H1 (cell line): ENCODE results near the gene FARS2. TPM values are rescaled to one million over a fixed set of nuclear protein-coding genes. Genes with fewer than 3 reads are reported as not detected.

Experiments
- CTCF ChIA-PET: fragments of 300-600 bp; sonication (Branson Sonifier 250); formaldehyde crosslinking; loops from one replicate; lab custom pipeline; 2021; ENCODE audit not compliant: partially characterized antibody; lab: Charles Lee
- POLR2A ChIA-PET: fragments of 300-600 bp; sonication (Branson Sonifier 250); formaldehyde crosslinking; loops from one replicate; lab custom pipeline; 2021; ENCODE audit warnings: inconsistent platforms; ENCODE audit not compliant: partially characterized antibody; lab: Charles Lee
- DNase-seq, 2 experiments: peaks; one replicate each; pipeline versions ENCODE4 v3.0.0 to v3.0.0-alpha.2; 2010 to 2022; ENCODE audit warnings: low spot score in 2 of 2, low read depth in 1 of 2, mixed read lengths in 1 of 2
- FAIRE-seq: peaks from 2 replicates; lab custom pipeline; 2011; peaks lifted over from hg19 to GRCh38; lab: Jason Lieb, UNC
- H2AFZ ChIP-seq: 2 replicates; pipeline ENCODE4 v1.8.1; 2012; ENCODE audit warnings: low read length, inconsistent platforms
- H2AK5ac ChIP-seq: 2 replicates; pipeline ENCODE4 v1.6.1; 2013; ENCODE audit warnings: low read depth, low read length
- H2BK120ac ChIP-seq: replicated peaks from 2 replicates; pipeline ENCODE3; 2013; ENCODE audit warnings: low read depth, low read length, inconsistent platforms
- H2BK12ac ChIP-seq: 2 replicates; pipeline ENCODE4 v1.6.1; 2013; ENCODE audit warnings: low read depth, low read length
- H2BK15ac ChIP-seq: 2 replicates; pipeline ENCODE4 v1.6.1; 2013; ENCODE audit warnings: low read length
- H2BK20ac ChIP-seq: 2 replicates; pipeline ENCODE4 v1.6.1; 2013; ENCODE audit warnings: low read length
- H2BK5ac ChIP-seq: 2 replicates; pipeline ENCODE4 v1.6.1; 2013; ENCODE audit warnings: low read depth, low read length
- H3K14ac ChIP-seq: 2 replicates; pipeline ENCODE4 v1.6.1; 2013; ENCODE audit warnings: inconsistent platforms; ENCODE audit not compliant: insufficient read length
- H3K18ac ChIP-seq: 2 replicates; pipeline ENCODE4 v1.6.1; 2013; ENCODE audit warnings: low read length; ENCODE audit errors: extremely low read depth
- H3K23ac ChIP-seq: 2 replicates; pipeline ENCODE4 v1.6.1; 2013; ENCODE audit warnings: inconsistent platforms; ENCODE audit not compliant: insufficient read length
- H3K23me2 ChIP-seq: 2 replicates; pipeline ENCODE4 v1.6.1; 2013; ENCODE audit warnings: low read depth, low read length
- H3K27ac ChIP-seq: 2 replicates; pipeline ENCODE4 v1.6.1; 2011; ENCODE audit warnings: low read depth, low read length, inconsistent platforms
- H3K27me3 ChIP-seq, 4 experiments: replicated peaks in 1 of 4; 1 replicate in 1 of 4; 2 replicates in 3 of 4; pipeline versions ENCODE4 v1.6.1 to v1.8.1; 2011 to 2013; ENCODE audit warnings: low read length in 3 of 4, mild to moderate bottlenecking in 3 of 4, inconsistent platforms in 2 of 4, mixed read lengths in 2 of 4, moderate library complexity in 1 of 4; ENCODE audit not compliant: control insufficient read depth in 3 of 4, insufficient read depth in 3 of 4; ENCODE audit errors: extremely low read depth in 1 of 4
- H3K36me3 ChIP-seq, 4 experiments: 2 replicates each; pipeline versions ENCODE4 v1.6.1 to v1.8.1; 2011 to 2013; ENCODE audit warnings: mild to moderate bottlenecking in 4 of 4, low read length in 3 of 4, moderate library complexity in 2 of 4, control low read depth in 1 of 4, inconsistent platforms in 1 of 4; ENCODE audit not compliant: insufficient read depth in 4 of 4, control insufficient read depth in 2 of 4
- H3K4ac ChIP-seq: replicated peaks from 2 replicates; pipeline ENCODE3; 2013; ENCODE audit warnings: low read length, low read depth, mixed read lengths, inconsistent platforms; ENCODE audit not compliant: insufficient read length
- H3K4me1 ChIP-seq, 4 experiments: replicated peaks in 1 of 4; 1 replicate in 1 of 4; 2 replicates in 3 of 4; pipeline versions ENCODE4 v1.6.1 to v1.8.1; 2011 to 2013; ENCODE audit warnings: low read length in 3 of 4, inconsistent platforms in 2 of 4, mixed read lengths in 1 of 4; ENCODE audit not compliant: insufficient read depth in 4 of 4, control insufficient read depth in 3 of 4
- H3K4me2 ChIP-seq, 2 experiments: 2 replicates each; pipeline versions ENCODE4 v1.6.1 to v1.8.1; 2011 to 2013; ENCODE audit warnings: low read depth in 2 of 2, low read length in 2 of 2, control low read depth in 1 of 2, inconsistent platforms in 1 of 2, mild to moderate bottlenecking in 1 of 2; ENCODE audit not compliant: insufficient read depth in 1 of 2
- H3K4me3 ChIP-seq, 4 experiments: fragments of 200-600, 300-600 bp in 1 of 4; sonication (generic), shearing (Covaris generic), sonication (Bioruptor Twin) in 1 of 4; 2 replicates each; pipeline versions ENCODE4 v1.5.1 to v1.8.1; 2011 to 2016; ENCODE audit warnings: low read length in 4 of 4, low read depth in 3 of 4, control low read depth in 2 of 4, inconsistent platforms in 2 of 4, mild to moderate bottlenecking in 2 of 4, mixed read lengths in 1 of 4, moderate library complexity in 1 of 4; ENCODE audit not compliant: insufficient read depth in 2 of 4; ENCODE audit errors: extremely low read depth in 1 of 4
- H3K56ac ChIP-seq: replicated peaks from 2 replicates; pipeline ENCODE3; 2013; ENCODE audit warnings: low read depth, mild to moderate bottlenecking, mixed read lengths, low read length, inconsistent platforms; ENCODE audit not compliant: insufficient read length
- H3K79me1 ChIP-seq: 2 replicates; pipeline ENCODE4 v1.6.1; 2013; ENCODE audit warnings: low read depth, low read length, control low read depth
- H3K79me2 ChIP-seq, 2 experiments: 2 replicates each; pipeline versions ENCODE4 v1.6.1 to v1.8.1; 2012 to 2013; ENCODE audit warnings: low read length in 2 of 2, mild to moderate bottlenecking in 2 of 2, inconsistent platforms in 1 of 2; ENCODE audit not compliant: insufficient read depth in 2 of 2, control insufficient read depth in 1 of 2
- H3K9ac ChIP-seq, 4 experiments: replicated peaks in 1 of 4; 1 replicate in 1 of 4; 2 replicates in 3 of 4; pipeline versions ENCODE4 v1.6.1 to v1.8.1; 2011 to 2013; ENCODE audit warnings: low read depth in 3 of 4, low read length in 3 of 4, control low read depth in 2 of 4, mild to moderate bottlenecking in 2 of 4, moderate library complexity in 2 of 4, inconsistent platforms in 1 of 4; ENCODE audit errors: extremely low read depth in 1 of 4
- H3K9me3 ChIP-seq, 2 experiments: 2 replicates each; pipeline versions ENCODE4 v1.6.1 to v1.8.1; 2012 to 2013; ENCODE audit warnings: mild to moderate bottlenecking in 2 of 2, moderate library complexity in 2 of 2, control low read depth in 1 of 2, inconsistent platforms in 1 of 2, low read depth in 1 of 2, low read length in 1 of 2, mixed read lengths in 1 of 2; ENCODE audit not compliant: insufficient read depth in 2 of 2
- H4K20me1 ChIP-seq, 2 experiments: replicated peaks in 1 of 2; 2 replicates each; pipeline versions ENCODE3 to v1.8.1; 2011 to 2013; ENCODE audit warnings: inconsistent platforms in 2 of 2, low read length in 2 of 2, mild to moderate bottlenecking in 1 of 2; ENCODE audit not compliant: insufficient read depth in 2 of 2, control insufficient read depth in 1 of 2
- H4K5ac ChIP-seq: 2 replicates; pipeline ENCODE4 v1.6.1; 2013; ENCODE audit warnings: low read length, low read depth, mixed read lengths, inconsistent platforms; ENCODE audit not compliant: insufficient read length
- H4K8ac ChIP-seq: 2 replicates; pipeline ENCODE4 v1.8.0; 2013; ENCODE audit warnings: mild to moderate bottlenecking, moderate library complexity, low read length, inconsistent platforms; ENCODE audit not compliant: insufficient read depth; ENCODE audit errors: extremely low read depth
- H4K91ac ChIP-seq: replicated peaks from 2 replicates; pipeline ENCODE3; 2013; ENCODE audit warnings: low read length, mixed read lengths, inconsistent platforms; ENCODE audit not compliant: insufficient read length
- WGBS, 2 experiments: shearing (Covaris generic) in 1 of 2; methylation state at CpG; one replicate each; pipeline versions ENCODE4 v1.1.6 to v1.1.7; 2013 to 2015; ENCODE audit warnings: low lambda C conversion rate in 2 of 2, mixed read lengths in 2 of 2, inconsistent platforms in 1 of 2, low coverage in 1 of 2, missing lambda C conversion rate in 1 of 2; ENCODE audit not compliant: insufficient replicate concordance in 2 of 2, insufficient coverage in 1 of 2, insufficient read length in 1 of 2; ENCODE audit errors: extremely low coverage in 1 of 2, missing lambda C conversion rate in 1 of 2; 5-methylcytosine and 5-hydroxymethylcytosine counted together
- polyA plus RNA-seq, 7 experiments: library from polyadenylated mRNA; depleted of rRNA in 3 of 7; stranded (reverse) in 5 of 7; unstranded in 2 of 7; fragments of >200 nt in 5 of 7; fragments of 200-250 nt in 2 of 7; gene quantifications; 1 replicate in 5 of 7; 2 replicates in 1 of 7; 4 replicates in 1 of 7; pipeline versions ENCODE4 v1.2.1 to v1.2.3, GENCODE V29; 2011 to 2013; ENCODE audit warnings: missing spikeins in 2 of 7, mixed read lengths in 2 of 7
- total RNA-seq: library from RNA; stranded (reverse); fragmentation: NEBNext Ultra II Directional; extraction: Animal tissue kit (Norgen Biotek cat#: 25700); gene quantifications from 2 replicates; pipeline ENCODE4 v1.2.1, GENCODE V29; 2021

Gene FARS2
- total and polyA plus RNA-seq, 2 of the 8 experiments (the other 6 are each of a cell fraction or from before 2014, with no cell fraction given): 11.7 to 14.4 TPM

GRCh38 chr6:5424726-5425125 is 163.4 kb downstream of the FARS2 start:
- H3K9ac ChIP-seq: no peak overlapping the region

More at GRCh38 chr6:5424726-5425125, 163.4 kb downstream of the FARS2 start:
- Histone ChIP-seq H3K14ac (no peak overlapping the region), H3K18ac (no peak overlapping the region), H3K27ac (no peak overlapping the region), H3K36me3 (no peaks in the 10 kb centered on the region), H3K9me3 (0 out of 4 replicates have a peak, but pooled peaks cover 0 to 2% of the 10 kb centered on the region in 2 experiments), H3K79me1 (no peaks in the 10 kb centered on the region; the same call in 1 of the 2 replicates), H2BK20ac (no peak overlapping the region), H3K4ac (no peak overlapping the region), H4K8ac (no peak overlapping the region), H3K4me2 (no peak overlapping the region), H4K91ac (no peak overlapping the region), H2AFZ (no peak overlapping the region), H3K79me2 (no peaks in the 10 kb centered on the region), H3K4me1 (peaks cover 0 to 2% (median 0%) of the 10 kb centered on the region in 4 experiments; a peak in 1 of 7 replicates), H4K5ac (no peak overlapping the region), H2BK15ac (no peak overlapping the region), H2AK5ac (no peak overlapping the region), H4K20me1 (peaks cover 0 to 2% of the 10 kb centered on the region in 2 experiments), H2BK5ac (no peak overlapping the region), H2BK120ac (no peak overlapping the region), H3K23ac (no peak overlapping the region), H3K27me3 (no peaks in the 10 kb centered on the region), H2BK12ac (no peak overlapping the region), H3K4me3 (no peak overlapping the region), H3K56ac (no peak overlapping the region), H3K23me2 (no peaks in the 10 kb centered on the region)
- FAIRE-seq: no peak
- POLR2A ChIA-PET: no interaction called here
- DNase-seq: no peak
- CTCF ChIA-PET: interaction anchor here (3.6 kb wide), 1 partner anchor 46 kb away, joined by 25 read pairs; no protein-coding TSS in a partner anchor
- WGBS, 2 experiments: 92% methylated on average over 6 of the region's 6 CpGs; no CpG with 5 or more reads in 1 of the 2 experiments
